H1 (cell line): ENCODE measurements around the gene LRRC74B. TPM values are rescaled to one million over a fixed set of nuclear protein-coding genes. Genes with fewer than 3 reads are reported as not detected.

ENCODE experiments used
- CTCF ChIA-PET: fragments of 300-600 bp; sonication (Branson Sonifier 250); formaldehyde crosslinking; loops from one replicate; lab custom pipeline; 2021; ENCODE audit not compliant: partially characterized antibody; lab: Charles Lee
- POLR2A ChIA-PET: fragments of 300-600 bp; sonication (Branson Sonifier 250); formaldehyde crosslinking; loops from one replicate; lab custom pipeline; 2021; ENCODE audit warnings: inconsistent platforms; ENCODE audit not compliant: partially characterized antibody; lab: Charles Lee
- DNase-seq, 2 experiments: peaks; one replicate each; pipeline versions ENCODE4 v3.0.0 to v3.0.0-alpha.2; 2010 to 2022; ENCODE audit warnings: low spot score in 2 of 2, low read depth in 1 of 2, mixed read lengths in 1 of 2
- FAIRE-seq: peaks from 2 replicates; lab custom pipeline; 2011; peaks lifted over from hg19 to GRCh38; lab: Jason Lieb, UNC
- H2AFZ ChIP-seq: 2 replicates; pipeline ENCODE4 v1.8.1; 2012; ENCODE audit warnings: low read length, inconsistent platforms
- H2AK5ac ChIP-seq: 2 replicates; pipeline ENCODE4 v1.6.1; 2013; ENCODE audit warnings: low read depth, low read length
- H2BK120ac ChIP-seq: replicated peaks from 2 replicates; pipeline ENCODE3; 2013; ENCODE audit warnings: low read depth, low read length, inconsistent platforms
- H2BK12ac ChIP-seq: 2 replicates; pipeline ENCODE4 v1.6.1; 2013; ENCODE audit warnings: low read depth, low read length
- H2BK15ac ChIP-seq: 2 replicates; pipeline ENCODE4 v1.6.1; 2013; ENCODE audit warnings: low read length
- H2BK20ac ChIP-seq: 2 replicates; pipeline ENCODE4 v1.6.1; 2013; ENCODE audit warnings: low read length
- H2BK5ac ChIP-seq: 2 replicates; pipeline ENCODE4 v1.6.1; 2013; ENCODE audit warnings: low read depth, low read length
- H3K14ac ChIP-seq: 2 replicates; pipeline ENCODE4 v1.6.1; 2013; ENCODE audit warnings: inconsistent platforms; ENCODE audit not compliant: insufficient read length
- H3K18ac ChIP-seq: 2 replicates; pipeline ENCODE4 v1.6.1; 2013; ENCODE audit warnings: low read length; ENCODE audit errors: extremely low read depth
- H3K23ac ChIP-seq: 2 replicates; pipeline ENCODE4 v1.6.1; 2013; ENCODE audit warnings: inconsistent platforms; ENCODE audit not compliant: insufficient read length
- H3K23me2 ChIP-seq: 2 replicates; pipeline ENCODE4 v1.6.1; 2013; ENCODE audit warnings: low read depth, low read length
- H3K27ac ChIP-seq: 2 replicates; pipeline ENCODE4 v1.6.1; 2011; ENCODE audit warnings: low read depth, low read length, inconsistent platforms
- H3K27me3 ChIP-seq, 4 experiments: replicated peaks in 1 of 4; 1 replicate in 1 of 4; 2 replicates in 3 of 4; pipeline versions ENCODE4 v1.6.1 to v1.8.1; 2011 to 2013; ENCODE audit warnings: low read length in 3 of 4, mild to moderate bottlenecking in 3 of 4, inconsistent platforms in 2 of 4, mixed read lengths in 2 of 4, moderate library complexity in 1 of 4; ENCODE audit not compliant: control insufficient read depth in 3 of 4, insufficient read depth in 3 of 4; ENCODE audit errors: extremely low read depth in 1 of 4
- H3K36me3 ChIP-seq, 4 experiments: 2 replicates each; pipeline versions ENCODE4 v1.6.1 to v1.8.1; 2011 to 2013; ENCODE audit warnings: mild to moderate bottlenecking in 4 of 4, low read length in 3 of 4, moderate library complexity in 2 of 4, control low read depth in 1 of 4, inconsistent platforms in 1 of 4; ENCODE audit not compliant: insufficient read depth in 4 of 4, control insufficient read depth in 2 of 4
- H3K4ac ChIP-seq: replicated peaks from 2 replicates; pipeline ENCODE3; 2013; ENCODE audit warnings: low read length, low read depth, mixed read lengths, inconsistent platforms; ENCODE audit not compliant: insufficient read length
- H3K4me1 ChIP-seq, 4 experiments: replicated peaks in 1 of 4; 1 replicate in 1 of 4; 2 replicates in 3 of 4; pipeline versions ENCODE4 v1.6.1 to v1.8.1; 2011 to 2013; ENCODE audit warnings: low read length in 3 of 4, inconsistent platforms in 2 of 4, mixed read lengths in 1 of 4; ENCODE audit not compliant: insufficient read depth in 4 of 4, control insufficient read depth in 3 of 4
- H3K4me2 ChIP-seq, 2 experiments: 2 replicates each; pipeline versions ENCODE4 v1.6.1 to v1.8.1; 2011 to 2013; ENCODE audit warnings: low read depth in 2 of 2, low read length in 2 of 2, control low read depth in 1 of 2, inconsistent platforms in 1 of 2, mild to moderate bottlenecking in 1 of 2; ENCODE audit not compliant: insufficient read depth in 1 of 2
- H3K4me3 ChIP-seq, 4 experiments: fragments of 200-600, 300-600 bp in 1 of 4; sonication (generic), shearing (Covaris generic), sonication (Bioruptor Twin) in 1 of 4; 2 replicates each; pipeline versions ENCODE4 v1.5.1 to v1.8.1; 2011 to 2016; ENCODE audit warnings: low read length in 4 of 4, low read depth in 3 of 4, control low read depth in 2 of 4, inconsistent platforms in 2 of 4, mild to moderate bottlenecking in 2 of 4, mixed read lengths in 1 of 4, moderate library complexity in 1 of 4; ENCODE audit not compliant: insufficient read depth in 2 of 4; ENCODE audit errors: extremely low read depth in 1 of 4
- H3K56ac ChIP-seq: replicated peaks from 2 replicates; pipeline ENCODE3; 2013; ENCODE audit warnings: low read depth, mild to moderate bottlenecking, mixed read lengths, low read length, inconsistent platforms; ENCODE audit not compliant: insufficient read length
- H3K79me1 ChIP-seq: 2 replicates; pipeline ENCODE4 v1.6.1; 2013; ENCODE audit warnings: low read depth, low read length, control low read depth
- H3K79me2 ChIP-seq, 2 experiments: 2 replicates each; pipeline versions ENCODE4 v1.6.1 to v1.8.1; 2012 to 2013; ENCODE audit warnings: low read length in 2 of 2, mild to moderate bottlenecking in 2 of 2, inconsistent platforms in 1 of 2; ENCODE audit not compliant: insufficient read depth in 2 of 2, control insufficient read depth in 1 of 2
- H3K9ac ChIP-seq, 4 experiments: replicated peaks in 1 of 4; 1 replicate in 1 of 4; 2 replicates in 3 of 4; pipeline versions ENCODE4 v1.6.1 to v1.8.1; 2011 to 2013; ENCODE audit warnings: low read depth in 3 of 4, low read length in 3 of 4, control low read depth in 2 of 4, mild to moderate bottlenecking in 2 of 4, moderate library complexity in 2 of 4, inconsistent platforms in 1 of 4; ENCODE audit errors: extremely low read depth in 1 of 4
- H3K9me3 ChIP-seq, 2 experiments: 2 replicates each; pipeline versions ENCODE4 v1.6.1 to v1.8.1; 2012 to 2013; ENCODE audit warnings: mild to moderate bottlenecking in 2 of 2, moderate library complexity in 2 of 2, control low read depth in 1 of 2, inconsistent platforms in 1 of 2, low read depth in 1 of 2, low read length in 1 of 2, mixed read lengths in 1 of 2; ENCODE audit not compliant: insufficient read depth in 2 of 2
- H4K20me1 ChIP-seq, 2 experiments: replicated peaks in 1 of 2; 2 replicates each; pipeline versions ENCODE3 to v1.8.1; 2011 to 2013; ENCODE audit warnings: inconsistent platforms in 2 of 2, low read length in 2 of 2, mild to moderate bottlenecking in 1 of 2; ENCODE audit not compliant: insufficient read depth in 2 of 2, control insufficient read depth in 1 of 2
- H4K5ac ChIP-seq: 2 replicates; pipeline ENCODE4 v1.6.1; 2013; ENCODE audit warnings: low read length, low read depth, mixed read lengths, inconsistent platforms; ENCODE audit not compliant: insufficient read length
- H4K8ac ChIP-seq: 2 replicates; pipeline ENCODE4 v1.8.0; 2013; ENCODE audit warnings: mild to moderate bottlenecking, moderate library complexity, low read length, inconsistent platforms; ENCODE audit not compliant: insufficient read depth; ENCODE audit errors: extremely low read depth
- H4K91ac ChIP-seq: replicated peaks from 2 replicates; pipeline ENCODE3; 2013; ENCODE audit warnings: low read length, mixed read lengths, inconsistent platforms; ENCODE audit not compliant: insufficient read length
- ASH2L ChIP-seq: fragments of 200-600, 300-600 bp; sonication (generic); IDR thresholded peaks from one replicate; pipeline ENCODE4 v1.7.1; 2017; ENCODE audit warnings: low read length
- ATF2 ChIP-seq: IDR thresholded peaks from 2 replicates; pipeline ENCODE4 v1.6.1; 2012; ENCODE audit warnings: low read length, inconsistent platforms
- ATF3 ChIP-seq: IDR thresholded peaks from 2 replicates; pipeline ENCODE4 v1.6.1; 2011; ENCODE audit warnings: low read depth, mild to moderate bottlenecking, low read length; ENCODE audit not compliant: insufficient read depth
- CHD1 ChIP-seq: IDR thresholded peaks from 2 replicates; pipeline ENCODE4 v1.6.1; 2012; ENCODE audit warnings: low read depth, low read length, improper control_type of control experiment
- FOSL1 ChIP-seq: IDR thresholded peaks from 2 replicates; pipeline ENCODE4 v1.6.1; 2011; ENCODE audit warnings: mild to moderate bottlenecking, low read depth, low read length, moderate library complexity; ENCODE audit not compliant: insufficient read depth
- HDAC6 ChIP-seq: IDR thresholded peaks from one replicate; pipeline ENCODE4 v1.7.1; 2012; ENCODE audit warnings: low read depth, mild to moderate bottlenecking, inconsistent platforms, low read length, moderate library complexity
- NANOG ChIP-seq: IDR thresholded peaks from 2 replicates; pipeline ENCODE4 v1.6.1; 2011; ENCODE audit warnings: low read length, low read depth, mild to moderate bottlenecking, inconsistent platforms; ENCODE audit not compliant: insufficient read depth, poor library complexity, severe bottlenecking
- RXRA ChIP-seq: IDR thresholded peaks from 2 replicates; pipeline ENCODE4 v1.6.1; 2011; ENCODE audit warnings: low read depth, mild to moderate bottlenecking, low read length, moderate library complexity; ENCODE audit not compliant: insufficient read depth
- SP4 ChIP-seq: IDR thresholded peaks from 2 replicates; pipeline ENCODE4 v1.6.1; 2012; ENCODE audit warnings: low read length, inconsistent platforms
- TCF12 ChIP-seq: IDR thresholded peaks from 2 replicates; pipeline ENCODE4 v1.6.1; 2011; ENCODE audit warnings: low read depth, mild to moderate bottlenecking, low read length
- WGBS, 2 experiments: shearing (Covaris generic) in 1 of 2; methylation state at CpG; one replicate each; pipeline versions ENCODE4 v1.1.6 to v1.1.7; 2013 to 2015; ENCODE audit warnings: low lambda C conversion rate in 2 of 2, mixed read lengths in 2 of 2, inconsistent platforms in 1 of 2, low coverage in 1 of 2, missing lambda C conversion rate in 1 of 2; ENCODE audit not compliant: insufficient replicate concordance in 2 of 2, insufficient coverage in 1 of 2, insufficient read length in 1 of 2; ENCODE audit errors: extremely low coverage in 1 of 2, missing lambda C conversion rate in 1 of 2; 5-methylcytosine and 5-hydroxymethylcytosine counted together
- polyA plus RNA-seq, 7 experiments: library from polyadenylated mRNA; depleted of rRNA in 3 of 7; stranded (reverse) in 5 of 7; unstranded in 2 of 7; fragments of >200 nt in 5 of 7; fragments of 200-250 nt in 2 of 7; gene quantifications; 1 replicate in 5 of 7; 2 replicates in 1 of 7; 4 replicates in 1 of 7; pipeline versions ENCODE4 v1.2.1 to v1.2.3, GENCODE V29; 2011 to 2013; ENCODE audit warnings: missing spikeins in 2 of 7, mixed read lengths in 2 of 7
- total RNA-seq: library from RNA; stranded (reverse); fragmentation: NEBNext Ultra II Directional; extraction: Animal tissue kit (Norgen Biotek cat#: 25700); gene quantifications from 2 replicates; pipeline ENCODE4 v1.2.1, GENCODE V29; 2021

LRRC74B gene
- total and polyA plus RNA-seq, 2 of the 8 experiments (the other 6 are each of a cell fraction or from before 2014, with no cell fraction given): not detected

- peaks cover 0 to 6% (median 2%) of the 10 kb centered on the region in 4 experiments; a peak in 2 of 7 replicates for H3K4me1 ChIP-seq
- no peak overlapping the region for H3K14ac ChIP-seq
- POLR2A ChIA-PET: no interaction called here
- H3K23ac ChIP-seq: no peak overlapping the region
- H3K4me3 ChIP-seq: no peak overlapping the region
- CTCF ChIA-PET: interaction anchor here (0.7 to 2.0 kb wide), 18 partner anchors 9 to 592 kb away, joined by 3 to 9 read pairs (median 4); no protein-coding TSS in a partner anchor
- H3K9ac ChIP-seq: no peak overlapping the region
- H4K20me1 ChIP-seq: peaks cover 0 to 1% of the 10 kb centered on the region in 2 experiments
- 89% methylated on average over 6 of the region's 6 CpGs; no CpG with 5 or more reads in 1 of the 2 experiments for WGBS, 2 experiments
- H2AK5ac ChIP-seq: no peak overlapping the region
- H3K4ac ChIP-seq: no peak overlapping the region
- H3K9me3 ChIP-seq: no peaks in the 10 kb centered on the region
- no peak overlapping the region for H2BK15ac ChIP-seq
- peaks cover 0 to 6% (median 0%) of the 10 kb centered on the region in 4 experiments; a peak in 1 of 7 replicates for H3K27me3 ChIP-seq
- no peaks in the 10 kb centered on the region for H3K79me2 ChIP-seq
- H4K5ac ChIP-seq: no peak overlapping the region
- no peak overlapping the region for H2BK120ac ChIP-seq
- no peak overlapping the region for H2BK5ac ChIP-seq
- FAIRE-seq (no peak), DNase-seq (no peak)
- H3K56ac ChIP-seq: no peak overlapping the region
- no peaks in the 10 kb centered on the region for H3K36me3 ChIP-seq
- no peaks in the 10 kb centered on the region for H3K79me1 ChIP-seq
- no peak overlapping the region for H3K4me2 ChIP-seq
- no peak overlapping the region for H4K8ac ChIP-seq
- no peaks in the 10 kb centered on the region; the same call in 1 of the 2 replicates for H3K23me2 ChIP-seq
- H2BK20ac ChIP-seq: no peak overlapping the region
- H2BK12ac ChIP-seq: no peak overlapping the region
- no peak overlapping the region for H4K91ac ChIP-seq
- H3K27ac ChIP-seq: no peak overlapping the region
- H3K18ac ChIP-seq: no peak overlapping the region
- no peak overlapping the region for H2AFZ ChIP-seq
- TF ChIP-seq CHD1 (no peak), HDAC6 (no peak), ASH2L (no peak), RXRA (no peak), NANOG (no peak), FOSL1 (no peak), SP4 (no peak), ATF2 (no peak), ATF3 (no peak), TCF12 (no peak)
Measured at GRCh38 chr22:21101877-21102638, 56.3 kb downstream of the LRRC74B start.
